Measurements from ENCODE around the gene FHOD1. TPM values are rescaled to one million over a fixed set of nuclear protein-coding genes. Genes with fewer than 3 reads are reported as not detected.

FHOD1 gene
- total and polyA plus RNA-seq, 2 of the 13 experiments (the other 11 are each of a cell fraction or from before 2014, with no cell fraction given) = 20.0 to 20.8 TPM

GRCh38 chr16:67284699-67285646 is 37.7 kb upstream of the FHOD1 start (continued):
- TF ChIP-seq ZNF407 (CRISPR knock-in tag; IDR thresholded peaks at IDR 0.05; ENCODE audit: not compliant biosample characterization) = no peak
- TF ChIP-seq PAWR (CRISPR knock-in tag; IDR thresholded peaks at IDR 0.05; ENCODE audit: borderline replicate concordance) = no peak
- TF ChIP-seq GATAD2A (CRISPR knock-in tag; IDR thresholded peaks at IDR 0.05) = no peak
- TF ChIP-seq RBM22 (optimal IDR thresholded peaks at IDR 0.05; ENCODE audit: low read length) = no peak
- no peak for TF ChIP-seq RFXANK (CRISPR knock-in tag; IDR thresholded peaks at IDR 0.05)
- no peak for TF ChIP-seq ZNF20 (CRISPR knock-in tag; IDR thresholded peaks at IDR 0.05)
- TF ChIP-seq PITX1 (CRISPR knock-in tag; IDR thresholded peaks at IDR 0.05) = peak; percentile 35; the same call in 1 of the 2 replicates
- no peak for TF ChIP-seq CBX2 (IDR thresholded peaks at IDR 0.05; ENCODE audit: low read depth, low read length)
- TF ChIP-seq CBX2 (CRISPR knock-in tag; IDR thresholded peaks at IDR 0.05; ENCODE audit: low read depth) = no peak
- peak; percentile 58 for TF ChIP-seq XRCC5 (optimal IDR thresholded peaks at IDR 0.05; ENCODE audit: low read length)
- no peak for TF ChIP-seq ATM (IDR thresholded peaks at IDR 0.05; ENCODE audit: borderline replicate concordance)
- no peak; the same call in 1 of the 2 replicates for TF ChIP-seq ZMYM4 (CRISPR knock-in tag; IDR thresholded peaks at IDR 0.05)
- TF ChIP-seq NFYC (CRISPR knock-in tag; IDR thresholded peaks at IDR 0.05) = no peak
- TF ChIP-seq RELA (CRISPR knock-in tag; IDR thresholded peaks at IDR 0.05) = no peak
- TF ChIP-seq SMARCE1 (IDR thresholded peaks at IDR 0.05; ENCODE audit: borderline replicate concordance) = no peak
- no peak for TF ChIP-seq LCORL (IDR thresholded peaks at IDR 0.05)
- no peak for TF ChIP-seq LCORL (CRISPR knock-in tag; IDR thresholded peaks at IDR 0.05)
- TF ChIP-seq ESRRA (CRISPR knock-in tag; IDR thresholded peaks at IDR 0.05; ENCODE audit: low read depth) = no peak
- no peak for TF ChIP-seq PTBP1 (IDR thresholded peaks at IDR 0.05; ENCODE audit: low read depth, low read length, poor library complexity, severe bottlenecking)
- no peak for TF ChIP-seq ZHX1 (CRISPR knock-in tag; IDR thresholded peaks at IDR 0.05; ENCODE audit: low read depth)
- TF ChIP-seq ZNF83 (CRISPR knock-in tag; IDR thresholded peaks at IDR 0.05; ENCODE audit: borderline replicate concordance) = no peak
